GM19468 (cell line): ENCODE measurements around the gene NPIPA3.
"Not testable (repeated sequence)": the region's sequence is repeated elsewhere in the genome, so short reads cannot be mapped to it uniquely, and the experiment has no call there.

Experiments
- ATAC-seq: cut with Tn5 transposase; IDR thresholded peaks from one replicate; pipeline ENCODE4 v1.9.1; 2021; ENCODE audit warnings: mild to moderate bottlenecking, moderate library complexity, moderate number of reproducible peaks; ENCODE audit not compliant: unreplicated experiment; ENCODE audit errors: extremely low read depth

NPIPA3 gene

GRCh38 chr16:14703156-14704011 is at the start of gene NPIPA3:
TSS of gene NPIPA3 (plus strand) at chr16:14703411. CDS start at chr16:14708944, 5,533 bp downstream.
- ATAC-seq = peak; percentile 98

GRCh38 chr16:14658063-14658462 is 45.1 kb upstream of the NPIPA3 start:
- ATAC-seq = peak; percentile 58

GRCh38 chr16:14667347-14668266 is 35.6 kb upstream of the NPIPA3 start:
- no peak for ATAC-seq

GRCh38 chr16:14668556-14669223 is 34.5 kb upstream of the NPIPA3 start:
- ATAC-seq = no peak

GRCh38 chr16:14669776-14670175 is 33.4 kb upstream of the NPIPA3 start:
- no peak for ATAC-seq

- ATAC-seq = no peak
Measured at GRCh38 chr16:14672403-14672971, 30.7 kb upstream of the NPIPA3 start.

GRCh38 chr16:14676633-14677032 is 26.6 kb upstream of the NPIPA3 start:
- no peak for ATAC-seq

GRCh38 chr16:14677627-14678026 is 25.6 kb upstream of the NPIPA3 start:
- no peak for ATAC-seq

GRCh38 chr16:14678748-14679497 is 24.3 kb upstream of the NPIPA3 start:
- no peak for ATAC-seq

- not testable (repeated sequence) for ATAC-seq
Measured at GRCh38 chr16:14680396-14680795, 22.8 kb upstream of the NPIPA3 start.

GRCh38 chr16:14681115-14681514 is 22.1 kb upstream of the NPIPA3 start:
- no peak for ATAC-seq

- no peak for ATAC-seq
Measured at GRCh38 chr16:14682121-14682520, 21.1 kb upstream of the NPIPA3 start.

- not testable (repeated sequence) for ATAC-seq
Measured at GRCh38 chr16:14685870-14686793, 17.1 kb upstream of the NPIPA3 start.

- not testable (repeated sequence) for ATAC-seq
Measured at GRCh38 chr16:14694129-14694528, 9.1 kb upstream of the NPIPA3 start, which contains the start of gene PLA2G10. TSS of gene PLA2G10 (minus strand) at chr16:14694308. CDS start at chr16:14694229, 79 bp downstream.

GRCh38 chr16:14701859-14702258 is 1.4 kb upstream of the NPIPA3 start:
- not testable (repeated sequence) for ATAC-seq

- ATAC-seq = not testable (repeated sequence)
Measured at GRCh38 chr16:14702672-14703071, 539 bp upstream of the NPIPA3 start.

- ATAC-seq = not testable (repeated sequence)
Measured at GRCh38 chr16:14733233-14733632, 30.0 kb downstream of the NPIPA3 start.

- ATAC-seq = not testable (repeated sequence)
Measured at GRCh38 chr16:14740832-14741385, 37.7 kb downstream of the NPIPA3 start.
